Endodermal cell (in vitro differentiated cells): ENCODE measurements around the gene UFC1. TPM values are rescaled to one million over a fixed set of nuclear protein-coding genes. Genes with fewer than 3 reads are reported as not detected.

Experiments used
- DNase-seq: peaks from one replicate; pipeline ENCODE4 v3.0.0-alpha.2; 2017
- H3K27ac ChIP-seq: 2 replicates; pipeline ENCODE4 v1.5.1; 2013; ENCODE audit warnings: mild to moderate bottlenecking, low read depth, low read length, moderate library complexity
- H3K27me3 ChIP-seq: 2 replicates; pipeline ENCODE4 v1.6.1; 2013; ENCODE audit warnings: mild to moderate bottlenecking, low read length, moderate library complexity; ENCODE audit not compliant: insufficient read depth, control insufficient read depth, poor library complexity, severe bottlenecking
- H3K36me3 ChIP-seq: 2 replicates; pipeline ENCODE4 v1.7.0; 2013; ENCODE audit warnings: mild to moderate bottlenecking, low read length, moderate library complexity; ENCODE audit not compliant: control insufficient read depth, insufficient read depth
- H3K4me1 ChIP-seq: one replicate; pipeline ENCODE4 v1.7.0; 2013; ENCODE audit warnings: low read length; ENCODE audit not compliant: control insufficient read depth, insufficient read depth
- H3K4me3 ChIP-seq: 2 replicates; pipeline ENCODE4 v1.5.1; 2013; ENCODE audit warnings: mild to moderate bottlenecking, low read length, moderate library complexity
- H3K9ac ChIP-seq: 2 replicates; pipeline ENCODE4 v1.6.1; 2013; ENCODE audit warnings: mild to moderate bottlenecking, low read length, moderate library complexity; ENCODE audit not compliant: poor library complexity, severe bottlenecking; ENCODE audit errors: extremely low read depth
- H3K9me3 ChIP-seq: 2 replicates; pipeline ENCODE4 v1.6.1; 2013; ENCODE audit warnings: mild to moderate bottlenecking, low read length, moderate library complexity; ENCODE audit not compliant: control insufficient read depth
- H3K27ac Mint-ChIP-seq: 2 replicates; pipeline ENCODE4 v1.8.0; 2020; ENCODE audit warnings: mixed read lengths
- H3K27me3 Mint-ChIP-seq: 2 replicates; pipeline ENCODE4 v1.8.0; 2021; ENCODE audit warnings: mild to moderate bottlenecking, mixed read lengths; ENCODE audit not compliant: insufficient read depth
- H3K36me3 Mint-ChIP-seq: 2 replicates; pipeline ENCODE4 v1.8.0; 2020; ENCODE audit warnings: low read depth, mixed read lengths
- H3K4me1 Mint-ChIP-seq: 2 replicates; pipeline ENCODE4 v1.8.0; 2020; ENCODE audit warnings: mixed read lengths
- H3K4me3 Mint-ChIP-seq: 2 replicates; pipeline ENCODE4 v1.8.0; 2020; ENCODE audit warnings: mild to moderate bottlenecking, moderate library complexity, mixed read lengths
- H3K9me3 Mint-ChIP-seq: 2 replicates; pipeline ENCODE4 v1.8.0; 2020; ENCODE audit warnings: mild to moderate bottlenecking, mixed read lengths
- CTCF ChIP-seq: fragments of 200-600 bp; sonication (generic); conservative IDR thresholded peaks from 2 replicates; pipeline ENCODE4 v1.5.0; 2021; ENCODE audit warnings: antibody characterized with exemption, mild to moderate bottlenecking
- WGBS, 2 experiments: methylation state at CpG; one replicate each; pipeline versions ENCODE4 v1.1.5 to v1.1.7; 2013; ENCODE audit warnings: missing lambda C conversion rate in 2 of 2, mixed read lengths in 1 of 2; ENCODE audit not compliant: insufficient coverage in 1 of 2, insufficient read length in 1 of 2; 5-methylcytosine and 5-hydroxymethylcytosine counted together
- total RNA-seq, 2 donors: library from RNA; stranded (reverse); fragmentation: NEBNext Ultra II Directional in 1 of 2; extraction: Animal tissue kit (Norgen Biotek cat#: 25700) in 1 of 2; gene quantifications; 2 replicates in 1 of 2; 3 replicates in 1 of 2; pipeline ENCODE4 v1.2.1, GENCODE V29; 2021

UFC1 gene
- total RNA-seq, 2 donors from 2014 or later, result 89.5 to 97.1 TPM

DNA sequence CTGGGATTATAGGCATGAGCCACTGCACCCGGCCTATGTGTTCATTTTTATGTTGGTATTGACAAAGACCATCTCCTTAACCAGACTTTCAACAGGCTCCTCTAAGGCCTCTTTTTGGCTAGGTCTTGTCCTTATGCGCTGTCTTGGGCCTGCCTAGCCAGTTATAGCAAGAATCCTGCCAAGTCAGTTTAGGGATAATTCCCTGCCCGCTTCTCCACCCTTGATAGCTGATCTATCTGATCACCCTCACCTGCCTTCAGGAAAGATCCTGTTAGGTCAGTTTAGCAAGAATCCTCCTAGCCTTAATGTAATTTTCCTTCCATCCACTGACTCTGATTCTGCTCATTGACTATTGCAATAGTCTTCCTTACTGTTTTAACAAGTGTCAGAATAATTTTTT is 25.9 kb downstream of the UFC1 start:
- Histone ChIP-seq H3K36me3 (peaks cover 8% of the 10 kb centered on the region), H3K27ac (no peak overlapping the region), H3K9ac (no peak overlapping the region), H3K4me1 (peaks cover 4% of the 10 kb centered on the region), H3K27me3 (no peaks in the 10 kb centered on the region), H3K4me3 (no peak overlapping the region), H3K9me3 (no peaks in the 10 kb centered on the region)
- Mint-ChIP-seq H3K4me3 (no peak overlapping the region), H3K27ac (no peak overlapping the region), H3K36me3 (peaks cover 8% of the 10 kb centered on the region), H3K9me3 (no peaks in the 10 kb centered on the region), H3K4me1 (peaks cover 14% of the 10 kb centered on the region), H3K27me3 (no peaks in the 10 kb centered on the region)
- 89 to 98% methylated on average over 3 of the region's 3 CpGs for WGBS, 2 experiments
- no peak for DNase-seq
- TF ChIP-seq CTCF, result no peak

- H3K27ac Mint-ChIP-seq, result no peak overlapping the region
- no peak overlapping the region for H3K4me3 Mint-ChIP-seq
- TF ChIP-seq CTCF, result peak; percentile 66
- H3K36me3 Mint-ChIP-seq, result peaks cover under 1% of the 10 kb centered on the region
- Histone ChIP-seq H3K27me3 (no peaks in the 10 kb centered on the region), H3K4me3 (no peak overlapping the region), H3K9ac (no peak overlapping the region), H3K9me3 (no peaks in the 10 kb centered on the region), H3K36me3 (peaks cover under 1% of the 10 kb centered on the region), H3K27ac (no peak overlapping the region), H3K4me1 (peaks cover 4% of the 10 kb centered on the region)
- H3K9me3 Mint-ChIP-seq, result no peaks in the 10 kb centered on the region
- no peak for DNase-seq
- H3K4me1 Mint-ChIP-seq, result peaks cover 14% of the 10 kb centered on the region
- no peaks in the 10 kb centered on the region for H3K27me3 Mint-ChIP-seq
- WGBS, 2 experiments, result 67 to 84% methylated on average over 1 of the region's 1 CpG
Measured at GRCh38 chr1:161180639-161181038, 26.9 kb downstream of the UFC1 start.

- Mint-ChIP-seq H3K4me1 (peaks cover 7% of the 10 kb centered on the region), H3K9me3 (no peaks in the 10 kb centered on the region), H3K4me3 (no peak overlapping the region), H3K27ac (no peak overlapping the region), H3K27me3 (no peaks in the 10 kb centered on the region), H3K36me3 (no peaks in the 10 kb centered on the region)
- 98 to 100% methylated on average over 1 of the region's 1 CpG for WGBS, 2 experiments
- peaks cover 4% of the 10 kb centered on the region for H3K4me1 ChIP-seq
- no peak for DNase-seq
- TF ChIP-seq CTCF, result no peak
- no peaks in the 10 kb centered on the region for H3K36me3 ChIP-seq
- no peak overlapping the region for H3K27ac ChIP-seq
- H3K4me3 ChIP-seq, result no peak overlapping the region
- no peaks in the 10 kb centered on the region for H3K27me3 ChIP-seq
- no peak overlapping the region for H3K9ac ChIP-seq
- H3K9me3 ChIP-seq, result no peaks in the 10 kb centered on the region
Measured at GRCh38 chr1:161182214-161182613, 28.4 kb downstream of the UFC1 start.
